CD4-positive, alpha-beta T cell treated with Interleukin-15 for 4 hours (primary cell): ENCODE measurements around the gene SMG6.
"Not testable (repeated sequence)": the region's sequence is repeated elsewhere in the genome, so short reads cannot be mapped to it uniquely, and the experiment has no call there.

Experiments used
- DNase-seq: peaks from one replicate; pipeline ENCODE4 v3.0.0-alpha.2; 2020; ENCODE audit warnings: low spot score

SMG6 gene

GRCh38 chr17:2028234-2028614 is 275.4 kb downstream of the SMG6 start:
- no peak for DNase-seq

- no peak for DNase-seq
These were observed 275.9 kb downstream of the SMG6 start for GRCh38 chr17:2027528-2028233.

- no peak for DNase-seq
These were observed 277.8 kb downstream of the SMG6 start for GRCh38 chr17:2025622-2026309.

- DNase-seq: peak; percentile 79
These were observed 278.4 kb downstream of the SMG6 start, which contains the start of gene RTN4RL1 for GRCh38 chr17:2025220-2025621. RTN4RL1 (minus strand) TSS chr17:2025334; CDS start chr17:2024865, 469 bp downstream.

DNA sequence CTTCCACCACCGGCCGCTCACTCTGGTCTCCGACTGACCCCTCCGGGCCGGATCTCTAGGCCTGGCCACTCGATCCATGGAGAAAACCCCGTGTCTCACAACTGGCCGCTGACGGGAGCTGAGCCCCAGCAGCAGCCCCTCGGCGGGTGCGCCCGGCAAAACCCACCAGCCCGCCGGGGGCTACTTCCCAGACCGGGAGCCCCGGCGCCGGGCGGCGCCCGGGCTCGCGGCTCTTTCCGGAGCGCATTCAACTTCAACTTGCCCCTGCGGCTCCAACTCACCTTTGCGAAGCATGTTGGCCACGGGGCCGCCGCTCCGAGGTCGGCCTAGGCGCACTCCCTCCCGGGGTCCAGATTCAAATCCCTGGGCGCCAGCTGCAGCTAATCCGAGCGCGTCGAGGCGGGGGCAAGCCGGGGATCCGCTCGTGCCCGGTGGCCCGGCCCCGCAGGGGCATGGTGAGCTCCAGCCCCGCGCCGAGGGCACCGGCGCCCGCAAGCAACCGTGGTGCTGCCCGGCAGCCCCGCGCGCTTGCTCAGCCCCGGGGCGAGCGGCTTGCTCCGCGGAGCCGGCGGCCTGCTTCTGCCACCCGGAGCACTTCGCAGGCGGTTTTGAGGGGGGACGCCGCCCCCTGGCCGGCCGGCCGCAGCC is 278.9 kb downstream of the SMG6 start:
- no peak for DNase-seq

DNA sequence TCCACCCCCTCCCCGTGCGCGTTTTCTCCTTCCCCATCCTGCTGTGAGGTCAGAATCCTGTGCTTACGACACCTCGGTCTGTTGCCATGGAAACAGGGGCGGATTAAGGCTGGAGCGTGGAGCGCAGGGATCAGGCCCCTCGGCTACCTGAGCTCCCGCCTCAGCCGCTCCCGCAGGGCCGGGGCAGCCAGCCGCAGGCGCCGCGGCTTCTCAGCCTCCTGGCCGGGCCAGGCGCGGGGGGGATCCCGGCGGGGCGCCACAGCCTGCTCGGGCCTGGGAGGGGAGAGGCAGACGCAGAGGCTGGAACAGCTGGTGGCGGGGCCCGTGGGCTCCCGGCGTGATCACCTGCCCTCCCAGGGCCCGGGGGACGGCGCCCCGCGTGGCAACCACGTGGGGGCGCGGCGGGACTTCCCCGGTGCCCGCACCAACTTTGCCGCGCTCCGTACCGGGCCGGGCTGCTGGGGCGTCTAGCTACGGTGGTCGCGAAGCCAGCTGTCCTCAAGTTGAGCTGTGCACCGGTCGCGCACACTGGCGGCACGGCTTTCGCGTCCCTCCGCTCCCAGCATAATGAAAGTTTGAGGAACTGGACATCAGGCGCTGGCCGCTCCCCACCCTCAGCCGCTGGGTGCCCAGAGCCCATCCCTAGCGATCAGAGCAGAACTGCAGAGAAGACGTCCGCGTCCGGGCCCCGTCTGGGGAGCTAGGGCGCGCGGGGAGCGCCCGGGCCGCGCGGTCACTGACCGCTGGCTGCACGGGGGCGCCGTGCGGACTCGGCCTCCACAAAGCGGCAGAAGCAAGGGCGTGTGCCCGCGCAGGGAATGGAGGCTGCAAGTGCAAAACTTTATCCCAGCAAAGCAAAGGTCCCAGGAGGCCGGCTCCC is 279.7 kb downstream of the SMG6 start:
- peak; percentile 26 for DNase-seq

DNA sequence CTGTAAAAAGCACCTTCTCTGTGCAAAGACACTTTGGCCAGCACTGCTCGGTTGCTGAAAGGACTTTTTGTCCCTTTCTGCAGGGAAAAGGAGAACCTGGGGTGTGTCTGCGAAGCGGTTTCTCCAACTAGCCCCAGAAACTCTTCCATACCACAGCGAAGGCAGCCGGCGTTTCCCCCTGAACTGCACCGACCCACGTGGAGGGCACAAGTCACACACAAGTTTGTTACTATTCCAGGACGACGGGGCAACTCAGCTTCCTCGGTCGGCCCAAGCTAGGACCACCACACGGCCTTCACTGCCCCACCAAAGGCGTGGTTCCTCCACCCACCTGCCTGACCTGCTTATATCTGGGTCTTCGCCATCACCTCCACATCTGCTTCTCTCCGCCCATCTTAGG is 280.3 kb downstream of the SMG6 start:
- no peak for DNase-seq

DNA sequence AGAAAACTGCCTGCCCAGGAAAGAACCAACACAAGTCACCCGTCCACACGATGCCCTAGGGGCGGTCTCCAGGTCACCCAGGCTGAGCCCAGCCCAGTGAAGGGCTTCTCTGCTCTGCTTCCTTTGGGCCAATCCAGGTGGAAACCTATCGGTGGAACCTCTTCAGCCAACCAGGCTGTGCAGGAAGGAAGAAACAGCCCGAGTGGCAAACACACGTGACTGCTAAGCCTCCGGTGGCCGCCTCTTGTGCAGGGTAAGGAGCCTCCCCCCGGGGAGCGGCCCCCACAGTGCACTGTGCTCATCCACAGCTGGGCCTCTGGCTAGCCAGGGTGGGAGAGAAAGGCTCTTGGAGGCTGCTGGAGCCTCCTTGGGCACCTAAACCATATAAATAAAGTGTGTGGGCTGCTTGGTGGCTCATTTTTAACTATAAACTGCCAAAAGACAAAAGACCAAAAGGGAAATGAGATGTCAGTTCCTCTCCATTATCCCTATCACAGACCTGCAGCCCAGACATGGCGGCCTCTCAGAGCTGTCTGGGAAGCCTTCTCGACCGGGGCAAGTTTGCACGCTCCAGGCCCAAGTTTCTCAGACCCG is 280.8 kb downstream of the SMG6 start:
- DNase-seq: no peak

DNA sequence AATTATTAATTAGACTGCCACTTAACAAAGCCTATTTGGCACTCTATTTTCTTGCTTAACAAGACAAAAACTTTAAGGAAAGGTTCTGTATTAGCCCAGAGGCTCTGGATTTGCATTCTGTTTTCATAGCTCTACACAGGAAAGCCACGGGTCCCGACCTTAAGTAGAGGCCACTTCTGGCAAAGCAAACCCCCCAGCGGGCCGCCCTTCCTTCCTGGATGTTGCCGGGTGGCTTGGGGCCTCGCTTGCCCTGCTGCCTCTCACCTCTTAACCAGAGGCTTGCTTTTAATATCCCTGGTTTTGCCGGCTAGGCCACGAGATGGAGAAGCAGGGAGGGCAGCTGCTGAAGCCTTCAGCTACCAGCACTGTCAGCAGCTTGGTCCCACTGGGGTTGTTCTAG is 282.9 kb downstream of the SMG6 start:
- no peak for DNase-seq

DNA sequence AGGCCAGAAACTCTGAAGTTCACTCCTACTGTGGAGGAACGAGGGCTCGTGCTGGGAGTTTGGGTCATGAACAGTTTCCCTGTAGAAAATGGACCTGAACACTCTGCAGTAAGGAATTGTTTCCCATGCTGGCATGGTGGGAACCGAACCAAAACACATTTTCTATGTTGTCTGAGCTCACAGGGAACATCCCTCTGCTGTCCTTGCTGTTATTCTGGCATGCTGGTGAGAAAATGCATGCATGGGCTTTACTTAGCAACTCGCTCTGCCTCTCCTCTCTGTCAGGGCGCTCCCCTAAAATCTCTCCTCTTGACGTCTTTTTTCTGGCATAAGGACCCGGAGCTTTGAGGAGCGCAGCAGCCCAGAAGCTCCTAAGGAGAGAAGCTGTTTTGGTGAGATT is 283.9 kb downstream of the SMG6 start:
- no peak for DNase-seq

DNA sequence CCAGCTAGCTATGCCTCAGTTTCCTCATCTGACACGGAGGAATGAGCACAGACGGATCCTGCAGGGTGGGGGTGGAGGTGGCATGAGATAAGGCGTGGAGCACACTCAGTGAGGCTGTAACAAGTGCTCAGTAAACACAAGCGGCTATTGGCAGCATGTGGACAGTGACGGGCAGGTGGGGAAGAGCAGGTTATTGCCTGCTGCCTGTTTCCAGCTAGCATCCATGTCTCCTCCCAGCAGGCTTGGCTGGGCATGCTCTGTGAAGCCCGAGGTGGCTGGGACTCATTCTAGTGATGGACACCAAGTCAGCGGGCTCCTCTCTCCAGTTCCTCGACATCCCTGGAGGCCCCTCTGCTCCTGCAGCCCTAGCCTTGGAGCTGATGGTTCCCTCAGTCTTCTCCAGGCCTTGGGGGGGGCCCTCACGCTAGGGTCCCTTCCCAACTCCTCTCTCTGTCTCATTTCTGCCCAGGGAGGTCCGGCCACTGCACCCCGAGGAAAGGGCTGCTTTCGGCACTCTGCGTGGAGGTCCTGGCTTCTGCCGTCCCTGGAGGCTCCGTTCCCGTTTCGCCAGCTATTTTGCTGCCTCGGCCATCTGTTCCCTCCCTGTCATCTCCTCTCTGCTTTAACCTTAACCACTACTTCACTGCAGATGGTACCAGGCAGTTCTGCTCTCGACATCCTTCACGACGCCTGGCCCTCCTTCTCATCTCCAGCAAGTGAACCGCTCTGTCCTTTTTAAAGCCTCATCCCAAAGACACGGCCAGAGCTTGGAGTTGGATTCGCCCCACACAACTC is 284.7 kb downstream of the SMG6 start:
- DNase-seq: no peak

DNA sequence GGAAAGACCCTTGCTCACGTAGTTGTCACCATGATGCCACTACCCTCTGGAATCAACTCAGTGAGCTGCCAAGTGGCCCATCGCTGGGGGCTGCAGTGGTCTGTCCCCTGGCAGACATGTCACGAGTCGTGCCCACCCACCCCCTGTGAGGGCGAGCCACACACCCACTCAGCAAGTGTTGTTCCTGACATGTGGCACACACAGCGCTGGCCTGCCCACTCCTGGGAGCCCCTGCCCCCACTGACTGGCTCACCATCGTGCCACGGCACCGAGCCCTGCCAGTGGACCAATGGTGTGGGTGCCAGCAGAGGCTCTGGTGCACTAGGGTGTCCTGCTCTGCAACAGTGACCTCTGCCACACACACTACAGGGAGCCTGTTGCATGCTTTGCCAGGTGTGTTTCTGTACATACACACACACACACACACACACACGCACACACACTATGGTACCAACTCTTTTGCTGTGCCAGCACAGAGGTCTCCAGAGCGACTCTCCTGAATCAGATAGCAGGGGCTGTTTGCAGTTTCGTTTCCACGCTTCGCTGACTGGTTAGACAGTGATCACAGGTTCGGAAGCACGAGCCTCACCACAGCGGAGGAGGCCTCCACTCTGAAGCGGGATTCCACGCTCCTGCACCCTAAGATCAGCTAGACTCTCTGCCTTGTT is 286.2 kb downstream of the SMG6 start:
- no peak for DNase-seq

DNA sequence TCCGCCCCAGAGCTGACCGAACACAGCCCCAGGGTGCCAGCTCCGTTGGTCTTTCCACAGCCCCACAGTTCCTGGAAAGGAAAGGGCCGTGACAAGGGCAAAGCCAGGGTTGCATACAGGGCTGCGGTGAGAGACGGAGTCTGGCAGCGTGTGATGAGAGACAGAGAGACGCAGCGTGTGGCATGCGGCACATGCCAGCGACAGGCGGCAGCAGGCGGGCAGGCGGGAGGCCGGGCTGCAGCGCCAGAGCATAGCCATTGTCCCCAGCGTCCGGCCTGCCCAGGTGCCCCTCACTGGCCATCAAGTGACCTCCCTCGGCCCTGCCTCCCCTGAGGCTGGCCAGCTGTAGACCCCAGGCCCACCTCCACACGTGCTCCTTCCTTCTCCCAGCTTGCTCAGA is 287.1 kb downstream of the SMG6 start:
- DNase-seq: no peak

- DNase-seq: no peak
These were observed 288.3 kb downstream of the SMG6 start for GRCh38 chr17:2015314-2015713.

DNA sequence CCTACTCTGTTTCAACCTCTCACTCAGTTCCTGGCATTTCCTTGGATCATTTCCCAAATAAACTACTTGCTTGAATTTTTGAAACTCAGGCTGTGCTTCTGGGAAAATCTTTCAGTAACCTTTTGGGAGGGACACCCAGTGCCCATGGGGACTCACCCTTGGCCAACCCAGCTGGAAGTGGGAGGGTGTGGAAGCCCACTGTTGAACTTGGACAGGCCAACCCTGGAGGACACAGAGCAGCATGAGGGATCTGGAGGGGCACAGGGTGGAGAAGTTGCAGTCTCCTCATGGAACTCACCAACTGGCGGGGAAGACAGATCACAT is 289.6 kb downstream of the SMG6 start:
- DNase-seq: no peak

DNA sequence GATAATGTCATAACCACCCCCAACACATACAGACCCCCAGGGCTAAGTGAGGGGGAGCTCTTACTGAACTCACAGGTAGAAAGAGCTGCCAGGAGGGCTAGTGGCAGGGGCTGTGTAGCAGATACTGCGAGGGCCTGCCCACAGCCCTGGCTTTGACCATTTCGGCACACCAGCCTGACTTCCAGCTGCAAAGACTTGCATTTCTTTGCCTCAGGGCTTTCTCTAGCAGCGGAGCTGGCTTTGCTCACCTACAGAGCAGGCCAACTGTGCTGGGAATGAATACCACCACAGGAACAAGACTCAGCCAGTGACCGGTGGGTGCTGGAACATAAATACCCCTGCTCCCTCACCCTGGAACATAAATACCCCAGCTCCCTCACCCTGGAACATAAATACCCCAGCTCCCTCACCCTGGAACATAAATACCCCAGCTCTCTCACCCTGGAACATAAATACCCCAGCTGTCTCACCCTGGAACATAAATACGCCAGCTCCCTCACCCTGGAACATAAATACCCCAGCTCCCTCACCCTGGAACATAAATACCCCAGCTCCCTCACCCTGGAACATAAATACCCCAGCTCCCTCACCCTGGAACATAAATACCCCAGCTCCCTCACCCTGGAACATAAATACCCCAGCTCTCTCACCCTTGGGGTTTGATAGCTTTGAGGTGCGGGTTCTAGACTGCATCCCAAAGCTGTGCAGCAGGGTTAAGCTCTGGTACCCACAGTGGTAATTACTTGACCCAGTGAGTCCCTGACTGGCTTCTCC is 290.2 kb downstream of the SMG6 start:
- DNase-seq: not testable (repeated sequence)

DNA sequence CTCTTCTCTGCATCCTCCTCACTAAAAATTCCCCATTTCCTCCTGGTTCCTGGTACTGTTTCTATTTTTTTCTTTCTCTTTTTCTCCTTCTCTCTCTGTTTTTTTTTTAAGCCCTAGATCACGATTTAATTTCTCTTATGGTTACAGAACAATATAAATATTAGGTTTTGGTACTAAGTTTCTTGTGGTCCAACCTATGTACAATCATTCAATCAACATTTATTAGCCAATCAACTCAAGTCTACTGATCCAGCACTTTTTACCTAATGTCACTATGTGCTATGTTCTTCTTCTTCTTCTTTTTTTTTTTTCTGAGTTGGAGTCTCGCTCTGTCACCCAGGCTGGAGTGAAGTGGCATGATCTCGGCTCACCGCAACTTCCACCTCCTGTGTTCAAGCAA is 291.1 kb downstream of the SMG6 start:
- no peak for DNase-seq

DNA sequence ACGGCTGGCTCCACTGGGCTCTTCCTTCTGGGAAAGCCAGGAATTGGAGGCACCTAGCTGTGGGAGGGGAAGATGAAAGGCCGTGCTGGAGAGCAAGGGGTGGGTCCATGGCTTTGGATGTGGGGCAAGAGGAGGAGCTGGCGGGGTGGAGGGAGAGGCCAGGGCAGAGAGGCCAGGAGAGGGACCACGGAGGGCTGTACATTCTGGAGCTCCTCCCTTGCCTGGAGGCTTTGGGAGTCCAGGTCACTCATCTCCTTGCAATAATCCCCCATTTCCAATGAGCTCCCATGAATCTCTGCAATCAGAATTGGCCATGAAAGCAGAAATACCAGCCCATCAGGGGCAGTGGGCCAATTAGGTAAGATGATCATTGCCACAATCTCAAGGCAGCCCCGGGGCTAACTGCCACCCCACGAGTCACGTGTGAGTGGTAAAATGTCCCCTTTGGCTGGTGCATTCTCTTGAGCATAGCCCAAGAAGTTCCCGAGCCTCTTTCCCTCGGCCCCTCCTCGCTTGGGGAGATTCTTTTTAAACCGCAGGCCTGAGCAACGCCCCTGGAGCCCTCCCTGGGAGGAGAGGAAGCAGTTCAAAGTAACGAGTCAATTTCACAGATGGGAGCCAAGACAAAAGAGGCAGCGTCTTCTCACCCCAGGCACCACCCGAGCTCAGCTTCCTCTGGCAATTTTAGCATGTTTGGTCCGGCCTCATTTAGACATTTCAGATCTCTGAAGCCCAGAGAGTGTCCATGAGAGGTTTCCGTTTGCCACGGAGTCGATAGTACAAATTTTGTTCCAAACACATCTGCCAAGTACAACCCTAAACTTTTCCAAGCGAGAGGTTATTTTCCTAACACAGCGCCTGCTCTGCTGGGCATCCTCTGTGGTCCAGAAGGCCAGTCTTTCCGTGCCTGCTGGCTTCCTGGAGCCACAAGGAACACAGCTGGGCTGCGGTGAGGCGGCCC is 291.9 kb downstream of the SMG6 start:
- DNase-seq: no peak
